Ascending aorta (tissue), 2 donors: ENCODE results near the gene PDHA1. TPM values are rescaled to one million over a fixed set of nuclear protein-coding genes. Genes with fewer than 3 reads are reported as not detected.

ENCODE experiments used
- DNase-seq, 2 donors: peaks; one replicate each; pipeline ENCODE4 v3.0.0-alpha.2; 2019; ENCODE audit warnings: low spot score in 2 of 2
- H3K27ac ChIP-seq, 2 donors: fragments of 200-600 bp; sonication (generic); one replicate each; pipeline ENCODE4 v1.5.1; 2016 to 2017; ENCODE audit warnings: mild to moderate bottlenecking in 1 of 2
- H3K27me3 ChIP-seq: fragments of 200-600 bp; sonication (generic); one replicate; pipeline ENCODE4 v1.5.1; 2017
- H3K36me3 ChIP-seq, 2 donors: fragments of 200-600 bp; sonication (generic); one replicate each; pipeline ENCODE4 v1.5.1; 2016
- H3K4me1 ChIP-seq, 2 donors: fragments of 200-600 bp; sonication (generic); one replicate each; pipeline ENCODE4 v1.5.1; 2016 to 2017; ENCODE audit warnings: mild to moderate bottlenecking in 1 of 2
- H3K4me3 ChIP-seq, 2 donors: fragments of 200-600 bp; sonication (generic); one replicate each; pipeline ENCODE4 v1.5.1; 2016 to 2017; ENCODE audit warnings: mild to moderate bottlenecking in 1 of 2
- H3K9me3 ChIP-seq, 2 donors: fragments of 200-600 bp; sonication (generic); one replicate each; pipeline ENCODE4 v1.5.1; 2016
- intact Hi-C: fragments of 100-400 bp; cut with DNase I; formaldehyde crosslinking; loops from one replicate; pipeline ENCODE4 v1.15.1; 2023
- total RNA-seq: library from RNA; depleted of rRNA; stranded (reverse); fragments of >200 nt; gene quantifications from one replicate; pipeline ENCODE4 v1.1.0, GENCODE V29; 2016
- TF ChIP-seq, protein P1 (sequence below), 3 experiments: fragments of 200-600 bp in 2 of 3; fragments of 450-650 bp in 1 of 3; sonication (generic) in 2 of 3; IDR thresholded peaks; one replicate each; pipeline ENCODE4 v1.5.1; 2016 to 2019; ENCODE audit warnings: antibody characterized with exemption in 3 of 3, mild to moderate bottlenecking in 1 of 3, moderate library complexity in 1 of 3

The PDHA1 gene
- total RNA-seq, 1 donor from 2014 or later, result 30.9 TPM

DNA sequence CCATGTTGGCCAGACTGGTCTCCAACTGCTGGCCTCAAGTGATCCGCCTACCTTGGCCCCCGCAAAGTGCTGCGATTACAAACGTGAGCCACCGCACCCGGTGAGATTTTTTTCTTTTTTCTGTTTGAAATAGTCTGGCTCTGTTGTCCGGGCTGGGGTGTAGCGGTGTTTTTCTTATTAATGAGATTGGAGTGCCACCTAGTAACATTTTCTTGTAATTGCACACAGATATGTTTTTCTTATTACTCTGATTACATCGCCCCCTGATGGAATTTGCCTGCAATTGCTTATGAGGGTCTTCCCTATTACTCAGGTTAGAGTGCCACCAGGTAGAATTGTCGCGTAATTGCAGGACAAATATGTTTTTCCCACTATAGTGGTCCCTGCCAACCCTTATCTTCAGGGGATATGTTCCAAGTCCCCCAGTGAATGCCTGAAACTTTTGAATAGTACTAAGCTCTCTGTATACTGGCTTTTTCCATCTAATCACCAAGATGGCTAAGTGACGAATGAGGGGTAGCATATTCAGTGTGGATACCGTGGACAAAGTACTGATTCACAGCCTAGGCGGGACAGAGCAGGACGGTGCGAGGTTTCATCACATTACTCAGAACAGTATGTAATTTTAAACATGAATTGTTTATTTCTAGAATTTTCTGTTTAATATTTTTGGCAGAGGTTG lies 8.6 kb upstream of the PDHA1 start:
- DNase-seq, result no peak
- TF ChIP-seq, protein P1, sequence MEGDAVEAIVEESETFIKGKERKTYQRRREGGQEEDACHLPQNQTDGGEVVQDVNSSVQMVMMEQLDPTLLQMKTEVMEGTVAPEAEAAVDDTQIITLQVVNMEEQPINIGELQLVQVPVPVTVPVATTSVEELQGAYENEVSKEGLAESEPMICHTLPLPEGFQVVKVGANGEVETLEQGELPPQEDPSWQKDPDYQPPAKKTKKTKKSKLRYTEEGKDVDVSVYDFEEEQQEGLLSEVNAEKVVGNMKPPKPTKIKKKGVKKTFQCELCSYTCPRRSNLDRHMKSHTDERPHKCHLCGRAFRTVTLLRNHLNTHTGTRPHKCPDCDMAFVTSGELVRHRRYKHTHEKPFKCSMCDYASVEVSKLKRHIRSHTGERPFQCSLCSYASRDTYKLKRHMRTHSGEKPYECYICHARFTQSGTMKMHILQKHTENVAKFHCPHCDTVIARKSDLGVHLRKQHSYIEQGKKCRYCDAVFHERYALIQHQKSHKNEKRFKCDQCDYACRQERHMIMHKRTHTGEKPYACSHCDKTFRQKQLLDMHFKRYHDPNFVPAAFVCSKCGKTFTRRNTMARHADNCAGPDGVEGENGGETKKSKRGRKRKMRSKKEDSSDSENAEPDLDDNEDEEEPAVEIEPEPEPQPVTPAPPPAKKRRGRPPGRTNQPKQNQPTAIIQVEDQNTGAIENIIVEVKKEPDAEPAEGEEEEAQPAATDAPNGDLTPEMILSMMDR (IDR thresholded peaks at IDR 0.05), result no peak
- no peak overlapping the region for H3K27ac ChIP-seq
- H3K4me3 ChIP-seq, result no peak overlapping the region
- no peaks in the 10 kb centered on the region for H3K36me3 ChIP-seq
- H3K27me3 ChIP-seq, result no peaks in the 10 kb centered on the region
- no peaks in the 10 kb centered on the region for H3K4me1 ChIP-seq
- intact Hi-C loops, result loop anchor here (1.0 to 10.0 kb wide), 4 partner anchors 213 to 944 kb away; partner anchors contain the start of gene ADGRG2
- peaks cover 4 to 9% of the 10 kb centered on the region in 2 donors for H3K9me3 ChIP-seq

- H3K9me3 ChIP-seq, result no peaks in the 10 kb centered on the region
- H3K4me3 ChIP-seq, result no peak overlapping the region
- no peak overlapping the region for H3K27ac ChIP-seq
- intact Hi-C loops, result loop anchor here (2.0 to 10.0 kb wide), 2 partner anchors 358 to 668 kb away; partner anchors contain the start of genes PHKA2 and RS1
- peaks cover 0 to 3% of the 10 kb centered on the region in 2 donors for H3K4me1 ChIP-seq
- H3K36me3 ChIP-seq, result no peaks in the 10 kb centered on the region
- DNase-seq, result no peak
- TF ChIP-seq, protein P1 (IDR thresholded peaks at IDR 0.05), result no peak
- no peaks in the 10 kb centered on the region for H3K27me3 ChIP-seq
These were observed 1.3 kb upstream of the PDHA1 start for GRCh38 chrX:19342331-19342906.

GRCh38 chrX:19343085-19343534 lies 617 bp upstream of the PDHA1 start:
- H3K4me1 ChIP-seq, result peaks cover 0 to 3% of the 10 kb centered on the region in 2 donors
- DNase-seq, result no peak
- no peaks in the 10 kb centered on the region for H3K36me3 ChIP-seq
- TF ChIP-seq, protein P1 (IDR thresholded peaks at IDR 0.05), result no peak
- H3K27me3 ChIP-seq, result no peaks in the 10 kb centered on the region
- intact Hi-C loops, result loop anchor here (2.0 to 10.0 kb wide), 2 partner anchors 358 to 668 kb away; partner anchors contain the start of genes PHKA2 and RS1
- peak overlapping the region; percentile 38 to 80 for H3K27ac ChIP-seq
- peak overlapping the region; percentile 60 to 89 for H3K4me3 ChIP-seq
- no peaks in the 10 kb centered on the region for H3K9me3 ChIP-seq

DNA sequence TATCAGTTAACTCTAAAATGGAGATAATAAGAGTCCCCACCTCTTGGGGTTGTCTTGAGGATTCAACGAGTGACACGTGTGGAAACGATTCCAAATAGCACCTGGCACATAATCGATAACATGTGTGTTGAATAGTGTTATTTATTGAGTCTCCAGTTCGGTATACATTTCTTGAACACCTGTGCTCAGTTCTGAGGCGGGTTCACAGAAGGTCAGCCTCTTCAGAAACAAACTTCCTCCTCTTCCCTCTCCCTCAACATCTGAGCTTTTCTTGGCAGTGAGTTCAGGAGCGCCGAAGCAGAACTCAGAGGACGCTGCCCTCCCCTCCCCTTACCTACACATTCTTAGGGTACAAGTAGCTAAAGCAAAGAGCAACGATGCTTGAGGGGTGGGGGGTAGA lies 934 bp downstream of the PDHA1 start:
- Histone ChIP-seq H3K4me1 (peaks cover 0 to 3% of the 10 kb centered on the region in 2 donors), H3K27me3 (no peaks in the 10 kb centered on the region), H3K4me3 (peak overlapping the region; percentile 60 to 89), H3K36me3 (peaks cover 0 to under 1% of the 10 kb centered on the region in 2 donors), H3K27ac (no peak overlapping the region), H3K9me3 (no peaks in the 10 kb centered on the region)
- intact Hi-C loops, result loop anchor here (10.0 kb wide), 1 partner anchor 670 kb away; the partner anchor contains the start of gene RS1
- no peak for DNase-seq
- TF ChIP-seq, protein P1 (IDR thresholded peaks at IDR 0.05), result no peak

GRCh38 chrX:19347916-19348315 lies 4.2 kb downstream of the PDHA1 start:
- no peaks in the 10 kb centered on the region for H3K27me3 ChIP-seq
- intact Hi-C loops, result loop anchor here (10.0 kb wide), 1 partner anchor 673 kb away; the partner anchor contains the start of gene RS1
- peaks cover 0 to 32% of the 10 kb centered on the region in 2 donors for H3K36me3 ChIP-seq
- H3K4me3 ChIP-seq, result no peak overlapping the region
- DNase-seq, result no peak
- peaks cover 0 to 3% of the 10 kb centered on the region in 2 donors for H3K4me1 ChIP-seq
- no peak overlapping the region for H3K27ac ChIP-seq
- TF ChIP-seq, protein P1 (IDR thresholded peaks at IDR 0.05), result no peak
- no peaks in the 10 kb centered on the region for H3K9me3 ChIP-seq
